Globus pallidus (tissue), 1 donor: Measurements from ENCODE around the gene OPRM1.
"Not testable (repeated sequence)": the region's sequence is repeated elsewhere in the genome, so short reads cannot be mapped to it uniquely, and the experiment has no call there.

Source experiments
- DNase-seq: peaks from one replicate; pipeline ENCODE4 v3.0.0-alpha.2; 2015; ENCODE audit warnings: low spot score

The OPRM1 gene

DNA sequence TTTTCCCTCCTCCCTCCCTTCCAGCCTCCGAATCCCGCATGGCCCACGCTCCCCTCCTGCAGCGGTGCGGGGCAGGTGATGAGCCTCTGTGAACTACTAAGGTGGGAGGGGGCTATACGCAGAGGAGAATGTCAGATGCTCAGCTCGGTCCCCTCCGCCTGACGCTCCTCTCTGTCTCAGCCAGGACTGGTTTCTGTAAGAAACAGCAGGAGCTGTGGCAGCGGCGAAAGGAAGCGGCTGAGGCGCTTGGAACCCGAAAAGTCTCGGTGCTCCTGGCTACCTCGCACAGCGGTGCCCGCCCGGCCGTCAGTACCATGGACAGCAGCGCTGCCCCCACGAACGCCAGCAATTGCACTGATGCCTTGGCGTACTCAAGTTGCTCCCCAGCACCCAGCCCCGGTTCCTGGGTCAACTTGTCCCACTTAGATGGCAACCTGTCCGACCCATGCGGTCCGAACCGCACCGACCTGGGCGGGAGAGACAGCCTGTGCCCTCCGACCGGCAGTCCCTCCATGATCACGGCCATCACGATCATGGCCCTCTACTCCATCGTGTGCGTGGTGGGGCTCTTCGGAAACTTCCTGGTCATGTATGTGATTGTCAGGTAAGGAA, at the start of gene OPRM1:
Gene OPRM1 (plus strand): TSS at position 10 of the 612 bp plus-strand sequence. CDS start 305 bp downstream, at position 315.
- DNase-seq, result no peak

DNA sequence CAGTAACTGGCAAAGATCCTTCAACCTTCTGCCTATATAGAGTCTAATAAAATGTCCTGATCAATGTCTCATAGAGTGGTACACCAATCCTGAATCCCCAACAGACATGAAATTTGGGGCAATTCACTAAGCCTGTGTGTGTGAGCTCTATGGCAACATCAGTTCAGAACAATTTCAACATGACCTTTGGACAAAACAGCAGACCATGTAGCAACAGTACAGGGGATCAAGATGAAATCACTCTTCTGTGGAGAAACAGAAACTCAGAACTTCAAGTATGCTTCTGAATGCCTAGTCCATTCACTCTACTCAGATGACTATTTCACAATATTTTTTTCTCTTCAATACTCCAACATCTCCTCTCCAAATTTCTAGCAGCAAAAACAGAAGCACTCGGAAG, 49.1 kb upstream of the OPRM1 start:
- no peak for DNase-seq

DNA sequence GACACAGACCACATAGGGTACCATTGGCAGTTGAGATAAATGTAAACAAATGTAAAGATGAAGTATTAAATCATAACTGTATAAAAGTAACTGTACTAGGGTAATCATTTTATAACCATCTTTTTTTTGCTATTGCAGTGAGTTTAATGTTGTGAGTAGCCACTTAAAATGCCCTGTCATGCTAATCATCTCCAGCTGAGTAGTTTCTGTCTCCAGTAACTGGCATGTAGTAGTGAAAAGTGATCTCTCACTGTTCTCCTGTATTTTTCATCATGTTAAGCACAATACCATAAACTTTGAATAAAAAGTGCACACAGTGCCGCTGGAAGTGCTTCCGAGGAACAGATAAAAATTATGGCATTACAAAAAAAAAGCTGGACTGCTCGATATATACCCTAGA, 45.0 kb upstream of the OPRM1 start:
- DNase-seq, result no peak

- DNase-seq, result no peak
Measured at GRCh38 chr6:153994811-153995210, 44.2 kb upstream of the OPRM1 start.

GRCh38 chr6:153997221-153997620, 41.8 kb upstream of the OPRM1 start:
- no peak for DNase-seq

DNA sequence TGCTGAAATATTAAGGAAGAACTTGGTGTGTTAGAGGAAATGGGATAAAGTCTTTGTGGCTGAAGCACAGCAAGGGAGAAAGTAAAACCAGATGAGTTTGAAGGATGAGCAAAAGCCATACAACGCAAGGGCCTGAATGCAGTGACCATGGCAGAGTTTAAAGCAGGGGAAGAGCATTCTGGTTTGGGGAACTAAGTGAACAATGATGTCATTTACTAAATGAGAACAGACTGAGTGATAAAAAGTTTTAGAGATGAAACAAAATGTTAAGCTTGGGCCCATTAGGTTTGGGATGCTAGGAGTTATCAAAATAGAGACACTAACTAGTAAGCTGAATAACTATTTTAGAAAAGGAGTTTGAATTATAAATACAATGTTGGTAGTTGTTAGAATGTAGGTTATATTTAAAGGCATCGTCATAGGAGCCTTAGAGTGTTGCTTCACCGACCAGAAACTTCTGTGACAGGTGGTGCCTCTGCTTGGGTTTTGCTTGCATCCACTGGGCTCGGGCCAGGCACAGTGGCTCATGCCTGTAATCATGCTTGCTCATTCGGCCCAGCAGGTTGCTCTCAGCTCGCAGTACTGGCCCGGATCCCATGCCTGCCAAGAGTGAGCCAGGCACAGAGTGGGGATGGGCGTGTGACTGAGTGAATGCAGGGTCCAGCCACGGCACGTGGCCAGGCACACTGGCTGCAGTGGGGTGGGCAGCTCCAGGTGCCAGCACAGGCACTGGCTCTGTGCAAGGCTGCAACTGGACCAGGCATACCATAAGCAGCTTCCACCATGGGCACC, 37.4 kb upstream of the OPRM1 start:
- DNase-seq, result no peak

- DNase-seq, result no peak
Measured at GRCh38 chr6:154002894-154003293, 36.1 kb upstream of the OPRM1 start.

DNA sequence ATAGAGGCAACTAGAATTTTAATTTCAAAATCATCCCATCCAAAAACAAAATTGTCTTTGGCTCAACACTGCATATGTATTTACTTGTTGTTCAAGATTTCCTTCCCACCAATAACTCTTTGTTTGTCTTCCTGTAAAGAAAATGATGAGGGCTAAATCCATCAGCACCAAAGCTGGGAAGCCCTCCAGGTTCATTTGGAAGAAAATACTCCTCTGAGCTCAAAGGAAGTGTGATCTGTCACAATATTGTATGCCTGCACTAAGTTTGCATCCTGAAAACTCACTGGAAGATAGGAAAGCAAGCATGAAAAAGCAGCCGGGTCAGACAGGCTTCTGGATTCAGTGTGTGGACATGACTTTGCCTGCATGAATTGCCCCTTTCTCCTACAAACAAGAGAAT, 28.7 kb upstream of the OPRM1 start:
- DNase-seq, result no peak

DNA sequence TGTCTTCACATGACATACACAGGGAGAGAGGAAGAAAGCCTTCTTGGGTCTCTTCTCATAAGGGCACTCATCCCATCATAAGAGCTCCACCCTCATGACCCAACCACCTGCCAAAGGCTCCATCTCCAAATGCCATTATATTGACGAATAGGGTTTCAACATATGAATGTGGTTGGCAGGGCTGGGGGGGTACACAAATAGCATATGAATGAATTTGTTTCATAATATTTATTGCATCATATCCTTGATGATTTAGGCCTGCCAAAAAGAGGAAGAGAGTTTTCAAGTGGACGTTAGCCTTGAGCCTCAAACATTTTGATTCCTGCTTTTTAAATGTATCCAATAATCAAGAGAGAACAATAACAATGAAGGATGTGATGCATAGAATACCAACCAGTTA, 26.2 kb upstream of the OPRM1 start:
- DNase-seq, result no peak

- DNase-seq, result no peak
Measured at GRCh38 chr6:154017786-154018185, 21.3 kb upstream of the OPRM1 start.

DNA sequence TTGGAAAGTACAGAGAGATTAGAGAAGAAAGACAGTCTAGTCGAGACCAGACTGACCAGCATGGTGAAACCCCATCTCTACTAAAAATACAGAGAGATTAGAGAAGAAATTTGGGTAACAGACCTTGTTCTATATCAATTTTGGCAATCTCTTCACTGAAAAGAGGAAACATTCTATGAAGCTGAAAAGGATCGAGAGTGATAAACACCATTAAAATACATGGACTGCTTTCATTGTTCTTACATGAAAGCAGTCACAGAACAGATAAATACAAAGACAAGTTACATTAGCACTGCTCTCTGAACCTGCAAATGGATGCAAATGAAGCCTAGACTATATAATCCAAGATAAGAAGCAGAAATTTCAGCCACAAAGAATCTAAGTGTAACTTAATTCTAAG, 8.4 kb upstream of the OPRM1 start:
- no peak for DNase-seq

DNA sequence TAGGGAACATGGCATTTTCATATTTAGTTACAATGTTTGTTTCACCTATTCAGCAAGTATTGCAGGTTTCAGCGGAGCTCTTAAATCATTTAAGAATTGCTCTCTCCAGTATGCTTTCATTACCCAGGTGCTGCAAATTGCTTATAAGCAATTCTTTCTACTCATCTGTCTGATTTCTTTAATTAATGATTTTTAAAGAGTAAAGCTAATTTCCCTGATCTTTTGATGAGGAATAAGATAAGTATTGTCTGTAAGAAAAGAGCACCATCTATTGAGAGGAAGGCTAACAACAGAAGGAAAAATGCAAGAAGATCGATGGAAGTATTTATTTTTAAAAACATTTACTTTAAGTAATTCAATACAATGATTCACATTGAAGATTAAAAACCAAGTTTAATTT, 2.0 kb downstream of the OPRM1 start:
- DNase-seq, result no peak

GRCh38 chr6:154053141-154053540, 14.1 kb downstream of the OPRM1 start:
- no peak for DNase-seq

- no peak for DNase-seq
Measured at GRCh38 chr6:154056536-154056935, 17.5 kb downstream of the OPRM1 start.

- no peak for DNase-seq
Measured at GRCh38 chr6:154057098-154057497, 18.1 kb downstream of the OPRM1 start.

DNA sequence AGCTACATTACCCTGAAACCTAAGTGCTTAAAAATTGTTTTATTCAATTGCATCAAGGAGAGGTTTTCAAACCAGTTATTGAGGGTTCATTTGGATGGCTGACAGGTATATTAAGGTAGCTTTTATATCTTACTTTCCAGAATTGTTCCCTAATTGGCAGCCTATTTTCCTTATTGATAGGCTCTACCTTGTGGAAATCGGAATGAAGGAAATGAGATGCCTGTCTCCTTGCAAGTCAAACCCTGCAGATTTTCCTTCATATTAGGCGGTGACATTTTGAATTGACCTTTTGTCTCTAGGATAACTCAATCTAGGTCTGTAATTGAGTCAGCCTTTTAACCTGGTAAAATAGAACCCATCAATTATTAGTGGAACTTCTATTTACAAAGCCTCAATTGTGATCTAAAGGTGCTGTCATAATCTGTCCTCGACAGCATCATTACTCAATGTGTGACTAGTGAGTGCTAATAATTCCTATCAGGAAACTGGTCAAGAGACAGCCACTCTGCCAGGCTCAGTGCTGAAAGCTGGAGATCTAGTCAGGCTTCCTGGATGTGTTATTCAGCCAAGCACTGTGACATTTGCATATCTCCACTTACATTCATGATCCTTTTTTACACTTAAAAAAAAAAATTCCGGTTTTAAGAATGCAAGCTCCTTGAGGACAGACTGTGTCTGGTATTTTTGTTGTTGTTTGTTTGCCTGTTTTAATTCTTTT, 20.1 kb downstream of the OPRM1 start:
- DNase-seq, result no peak

DNA sequence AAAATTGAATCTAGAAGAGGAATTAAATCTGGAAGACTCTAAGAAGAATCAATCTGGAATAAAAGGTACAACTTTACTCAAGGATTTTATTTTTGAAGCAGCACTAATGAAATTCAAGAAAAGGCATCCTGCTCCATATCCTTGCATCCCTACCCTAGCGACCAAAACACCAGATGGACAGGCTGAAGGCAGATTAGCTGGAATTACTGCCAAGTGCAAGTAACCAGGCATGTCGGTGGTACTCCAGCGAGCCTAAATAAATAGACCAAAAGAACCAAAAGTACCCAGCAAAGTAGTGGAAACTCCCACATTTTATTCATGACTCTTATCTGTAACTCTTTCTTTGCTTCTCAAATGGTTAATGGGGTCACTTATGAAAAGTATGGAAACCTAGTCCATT, 21.0 kb downstream of the OPRM1 start:
- no peak for DNase-seq

DNA sequence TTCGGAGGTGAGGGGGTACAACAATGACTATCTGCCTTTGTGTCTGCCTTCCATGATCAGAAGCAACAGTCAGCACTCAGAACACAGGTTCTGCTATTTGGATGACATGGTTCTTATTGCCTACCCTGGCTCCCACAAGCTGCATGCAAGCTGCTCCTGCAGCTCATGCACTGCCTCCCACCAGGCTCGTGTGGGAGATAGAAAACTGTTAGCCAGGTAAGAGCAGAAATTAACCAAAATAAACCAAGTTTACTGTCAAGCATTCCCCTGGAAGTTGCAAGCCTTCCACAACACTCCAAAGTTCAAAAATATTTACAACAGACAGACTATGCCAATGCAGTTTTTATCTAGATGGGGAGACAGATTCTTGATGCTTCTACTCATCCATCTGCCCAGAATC, 31.0 kb downstream of the OPRM1 start:
- DNase-seq, result no peak

DNA sequence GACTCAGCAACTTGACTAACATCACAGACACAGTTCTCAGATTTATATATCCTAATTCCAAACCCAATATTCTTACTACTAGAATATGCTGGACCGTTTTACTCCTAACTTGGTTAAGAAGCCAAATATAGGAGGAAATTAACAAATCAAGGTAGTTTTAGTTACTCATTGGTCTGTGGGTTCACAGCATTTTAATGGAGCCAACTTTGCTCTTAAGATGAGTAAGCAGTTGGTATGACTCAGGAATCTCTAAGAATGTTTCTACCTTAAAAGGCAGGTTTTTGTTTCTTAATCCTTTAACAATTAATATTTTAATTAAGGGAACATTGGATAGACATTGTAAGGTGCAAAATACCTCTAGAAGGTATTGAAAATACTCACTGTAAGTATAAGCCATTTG, 31.6 kb downstream of the OPRM1 start:
- DNase-seq, result no peak

DNA sequence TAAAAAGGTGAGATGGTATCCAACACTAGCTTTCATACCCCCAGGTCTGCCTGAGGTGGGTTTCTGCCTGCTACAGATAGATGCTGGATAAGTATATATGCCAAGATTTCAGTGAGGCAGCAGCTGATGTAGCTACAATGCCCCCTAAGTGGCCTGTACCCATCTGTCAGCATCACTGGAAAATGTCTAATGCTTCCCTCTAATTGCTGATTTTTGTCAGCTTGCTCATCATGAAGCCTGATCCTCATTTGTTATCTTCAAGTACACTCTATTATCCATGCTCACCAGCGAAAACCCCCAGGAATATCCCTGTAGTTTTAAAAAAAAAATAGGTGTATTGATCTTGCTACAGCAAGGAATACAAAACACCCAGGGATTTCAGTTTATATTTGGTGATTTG, 32.2 kb downstream of the OPRM1 start:
- DNase-seq, result no peak

GRCh38 chr6:154071711-154072110, 32.7 kb downstream of the OPRM1 start:
- no peak for DNase-seq

DNA sequence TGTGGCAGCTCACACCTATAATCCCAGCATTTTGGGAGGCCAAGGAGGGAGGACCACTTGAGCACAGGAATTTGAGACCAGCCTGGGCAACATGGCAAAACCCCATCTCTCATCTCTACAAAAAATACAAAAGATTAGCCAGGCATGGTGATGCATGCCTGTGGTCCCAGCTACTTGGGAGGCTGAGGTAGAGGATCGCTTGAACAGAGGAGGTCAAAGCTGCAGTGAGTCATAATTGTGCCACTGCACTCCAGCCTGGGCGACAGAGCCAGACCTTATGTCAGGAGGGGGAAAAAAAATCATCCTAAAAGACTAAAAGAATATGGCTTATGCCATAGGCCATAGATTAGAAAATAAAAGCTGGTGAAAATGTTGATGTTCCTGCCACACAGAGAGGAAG, 39.6 kb downstream of the OPRM1 start:
- DNase-seq, result not testable (repeated sequence)
